Transverse colon (tissue), 4 donors: ENCODE results near the gene ARL11.

Experiments
- CTCF ChIP-seq, 5 experiments: fragments of 200-600 bp in 3 of 5; fragments of 450-650 bp in 2 of 5; sonication (generic) in 3 of 5; IDR thresholded peaks; 1 replicate in 2 of 5; 2 replicates in 3 of 5; pipeline ENCODE4 v1.5.1; 2016 to 2017; ENCODE audit warnings: antibody characterized with exemption in 5 of 5, inconsistent platforms in 3 of 5, mild to moderate bottlenecking in 2 of 5, moderate library complexity in 1 of 5
- EP300 ChIP-seq: sonication (generic); formaldehyde crosslinking; IDR thresholded peaks from one replicate; pipeline ENCODE4 v1.6.1; 2017; ENCODE audit warnings: antibody characterized with exemption, low read depth
- POLR2A ChIP-seq: fragments of 450-650 bp; IDR thresholded peaks from one replicate; pipeline ENCODE4 v1.6.1; 2016; ENCODE audit warnings: antibody characterized with exemption, mild to moderate bottlenecking, moderate library complexity
- POLR2AphosphoS5 ChIP-seq, 3 donors: sonication (generic); formaldehyde crosslinking; IDR thresholded peaks; one replicate each; pipeline ENCODE4 v1.6.1; 2016; ENCODE audit warnings: antibody characterized with exemption in 3 of 3

- TF ChIP-seq CTCF (IDR thresholded peaks at IDR 0.05): no peak
- TF ChIP-seq POLR2A: no peak
- TF ChIP-seq EP300: no peak
- no peak for TF ChIP-seq POLR2AphosphoS5 (IDR thresholded peaks at IDR 0.05)
Observed at GRCh38 chr13:49645451-49645850, 17.1 kb downstream of the ARL11 start.
